Ovary (tissue), 3 donors: ENCODE measurements around the gene BDH2.

Experiments
- CTCF ChIP-seq, 3 donors: fragments of 450-650 bp in 2 of 3; fragments of 200-600 bp in 1 of 3; IDR thresholded peaks; one replicate each; pipeline versions ENCODE4 v1.5.1 to v1.8.0; 2016 to 2022; ENCODE audit warnings: antibody characterized with exemption in 3 of 3, mild to moderate bottlenecking in 1 of 3
- EP300 ChIP-seq: sonication (generic); formaldehyde crosslinking; IDR thresholded peaks from one replicate; pipeline ENCODE4 v1.6.1; 2017; ENCODE audit warnings: antibody characterized with exemption
- POLR2A ChIP-seq: fragments of 450-650 bp; IDR thresholded peaks from one replicate; pipeline ENCODE4 v1.6.1; 2017; ENCODE audit warnings: antibody characterized with exemption, mild to moderate bottlenecking, moderate library complexity
- donor health status: DM: no; HTN: no; CAD: no.

GRCh38 chr4:103098341-103098740 is 1.3 kb downstream of the BDH2 start:
- no peak for TF ChIP-seq CTCF (IDR thresholded peaks at IDR 0.05)
- TF ChIP-seq POLR2A, result no peak
- no peak for TF ChIP-seq EP300
